Fibroblast of mammary gland (primary cell): ENCODE data around the gene ZCCHC17.

Source experiments
- DNase-seq: peaks from one replicate; pipeline ENCODE4 v3.0.0-alpha.2; 2010; ENCODE audit warnings: low read depth
- H3K4me3 ChIP-seq: 2 replicates; pipeline ENCODE4 v1.5.1; 2011; ENCODE audit warnings: low read depth, mild to moderate bottlenecking, low read length, moderate library complexity; ENCODE audit not compliant: control insufficient read depth
- CTCF ChIP-seq: conservative IDR thresholded peaks from 2 replicates; pipeline ENCODE4 v1.5.1; 2011; ENCODE audit warnings: low read depth, low read length, inconsistent platforms; ENCODE audit not compliant: control insufficient read depth, insufficient read depth

ZCCHC17 gene

GRCh38 chr1:31389616-31390015, 92.8 kb downstream of the ZCCHC17 start:
- no peak for DNase-seq
- no peak overlapping the region for H3K4me3 ChIP-seq
- no peak for TF ChIP-seq CTCF

- DNase-seq: no peak
- H3K4me3 ChIP-seq: no peak overlapping the region
- no peak for TF ChIP-seq CTCF
Measured at GRCh38 chr1:31390071-31390470, 93.2 kb downstream of the ZCCHC17 start.

- no peak overlapping the region for H3K4me3 ChIP-seq
- DNase-seq: no peak
- TF ChIP-seq CTCF: no peak
Measured at GRCh38 chr1:31393463-31393862, 96.6 kb downstream of the ZCCHC17 start.

GRCh38 chr1:31394584-31395193, 97.9 kb downstream of the ZCCHC17 start:
- peak; percentile 75 for DNase-seq
- peak overlapping the region; percentile 19 for H3K4me3 ChIP-seq
- TF ChIP-seq CTCF: peak; percentile 75

GRCh38 chr1:31396633-31397351, 100.0 kb downstream of the ZCCHC17 start:
- DNase-seq: peak; percentile 97
- TF ChIP-seq CTCF: peak; percentile 56
- H3K4me3 ChIP-seq: no peak overlapping the region

GRCh38 chr1:31397360-31398095, 100.7 kb downstream of the ZCCHC17 start:
- peak; percentile 36 for DNase-seq
- no peak for TF ChIP-seq CTCF
- no peak overlapping the region for H3K4me3 ChIP-seq
